Stimulated activated CD8-positive, alpha-beta memory T cell treated with anti-CD3 and anti-CD28 coated beads, Interleukin-2, amount 100 ng/mL, for 1 hour (primary cell): ENCODE results near the gene IFT52.
A peak's percentile ranks its signal among the peaks of the same experiment; 100 is the strongest.

Source experiments
- DNase-seq, 2 donors: peaks; one replicate each; pipeline ENCODE4 v3.0.0-alpha.2; 2020; ENCODE audit warnings: low read depth in 2 of 2

Gene IFT52

GRCh38 chr20:43690943-43691598, 100.3 kb downstream of the IFT52 start:
- no peak for DNase-seq

- DNase-seq = peak in 1 of 2 donors; percentile 25
These were observed 101.3 kb downstream of the IFT52 start for GRCh38 chr20:43691928-43692524.

GRCh38 chr20:43694763-43695162, 104.0 kb downstream of the IFT52 start:
- DNase-seq = no peak

GRCh38 chr20:43695571-43695970, 104.8 kb downstream of the IFT52 start:
- no peak for DNase-seq
